Colonic mucosa (tissue), 4 donors: Measurements from ENCODE around the gene KIAA0825. TPM values are rescaled to one million over a fixed set of nuclear protein-coding genes. Genes with fewer than 3 reads are reported as not detected.

ENCODE experiments used
- DNase-seq: peaks from one replicate; pipeline ENCODE4 v3.0.0-alpha.2; 2020
- H3K27ac ChIP-seq: fragments of 200-600 bp; one replicate; pipeline ENCODE4 v1.8.0; 2021
- H3K27me3 ChIP-seq: fragments of 200-600 bp; one replicate; pipeline ENCODE4 v1.8.0; 2021
- H3K36me3 ChIP-seq: fragments of 200-600 bp; one replicate; pipeline ENCODE4 v1.8.0; 2021
- H3K4me1 ChIP-seq: fragments of 200-600 bp; one replicate; pipeline ENCODE4 v1.8.0; 2021; ENCODE audit warnings: mild to moderate bottlenecking
- H3K4me3 ChIP-seq: fragments of 200-600 bp; one replicate; pipeline ENCODE4 v1.8.0; 2021
- H3K9ac ChIP-seq, 2 donors: one replicate each; pipeline ENCODE4 v1.7.0; 2013; ENCODE audit warnings: control low read depth in 2 of 2, low read depth in 2 of 2, low read length in 2 of 2
- H3K9me3 ChIP-seq: fragments of 200-600 bp; one replicate; pipeline ENCODE4 v1.8.0; 2021
- intact Hi-C: fragments of 100-400 bp; cut with DNase I; formaldehyde crosslinking; loops from one replicate; pipeline ENCODE4 v1.14.1; 2022
- total RNA-seq, 2 donors: library from RNA; stranded (reverse); fragmentation: NEBNext Ultra II Directional in 1 of 2; extraction: Animal tissue kit (Norgen Biotek cat#: 25700) in 1 of 2; gene quantifications; one replicate each; pipeline ENCODE4 v1.2.1, GENCODE V29; 2021
- TF ChIP-seq, protein P1 (sequence below): fragments of 200-600 bp; IDR thresholded peaks from one replicate; pipeline ENCODE4 v1.8.0; 2022; ENCODE audit warnings: antibody characterized with exemption, mild to moderate bottlenecking
- donor health status: healthy.
- donor health status: DM: no; HTN: no; CAD: no.
- donor health status: DM: no; HTN: no; CAD: no.

Gene KIAA0825
- total RNA-seq, 2 donors from 2014 or later: 1.1 to 1.5 TPM

DNA sequence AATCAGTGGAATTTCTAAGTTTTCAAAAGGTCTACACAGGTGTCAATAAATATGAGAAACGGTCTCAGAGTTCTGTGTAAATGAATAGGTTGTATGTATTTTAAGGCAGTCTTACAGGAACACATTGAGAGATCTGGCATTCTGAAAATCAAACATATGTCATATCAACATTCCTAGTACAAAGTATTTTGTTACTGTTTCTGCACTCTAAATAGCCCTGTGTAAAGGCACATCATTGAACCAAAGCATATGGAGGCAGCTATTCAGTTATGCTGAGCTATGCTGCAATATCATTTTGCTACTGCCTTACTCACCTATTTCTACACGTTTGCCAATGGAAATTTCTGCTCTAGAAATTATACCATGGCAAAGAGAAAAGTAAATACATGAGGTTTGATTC, 379.1 kb downstream of the KIAA0825 start:
- Histone ChIP-seq H3K9me3 (no peaks in the 10 kb centered on the region), H3K27ac (no peak overlapping the region), H3K4me3 (no peak overlapping the region), H3K9ac (no peak overlapping the region), H3K4me1 (no peaks in the 10 kb centered on the region), H3K27me3 (no peaks in the 10 kb centered on the region), H3K36me3 (no peaks in the 10 kb centered on the region)
- TF ChIP-seq, protein P1, sequence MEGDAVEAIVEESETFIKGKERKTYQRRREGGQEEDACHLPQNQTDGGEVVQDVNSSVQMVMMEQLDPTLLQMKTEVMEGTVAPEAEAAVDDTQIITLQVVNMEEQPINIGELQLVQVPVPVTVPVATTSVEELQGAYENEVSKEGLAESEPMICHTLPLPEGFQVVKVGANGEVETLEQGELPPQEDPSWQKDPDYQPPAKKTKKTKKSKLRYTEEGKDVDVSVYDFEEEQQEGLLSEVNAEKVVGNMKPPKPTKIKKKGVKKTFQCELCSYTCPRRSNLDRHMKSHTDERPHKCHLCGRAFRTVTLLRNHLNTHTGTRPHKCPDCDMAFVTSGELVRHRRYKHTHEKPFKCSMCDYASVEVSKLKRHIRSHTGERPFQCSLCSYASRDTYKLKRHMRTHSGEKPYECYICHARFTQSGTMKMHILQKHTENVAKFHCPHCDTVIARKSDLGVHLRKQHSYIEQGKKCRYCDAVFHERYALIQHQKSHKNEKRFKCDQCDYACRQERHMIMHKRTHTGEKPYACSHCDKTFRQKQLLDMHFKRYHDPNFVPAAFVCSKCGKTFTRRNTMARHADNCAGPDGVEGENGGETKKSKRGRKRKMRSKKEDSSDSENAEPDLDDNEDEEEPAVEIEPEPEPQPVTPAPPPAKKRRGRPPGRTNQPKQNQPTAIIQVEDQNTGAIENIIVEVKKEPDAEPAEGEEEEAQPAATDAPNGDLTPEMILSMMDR: no peak
- intact Hi-C loops: no loop called here
- DNase-seq: no peak

DNA sequence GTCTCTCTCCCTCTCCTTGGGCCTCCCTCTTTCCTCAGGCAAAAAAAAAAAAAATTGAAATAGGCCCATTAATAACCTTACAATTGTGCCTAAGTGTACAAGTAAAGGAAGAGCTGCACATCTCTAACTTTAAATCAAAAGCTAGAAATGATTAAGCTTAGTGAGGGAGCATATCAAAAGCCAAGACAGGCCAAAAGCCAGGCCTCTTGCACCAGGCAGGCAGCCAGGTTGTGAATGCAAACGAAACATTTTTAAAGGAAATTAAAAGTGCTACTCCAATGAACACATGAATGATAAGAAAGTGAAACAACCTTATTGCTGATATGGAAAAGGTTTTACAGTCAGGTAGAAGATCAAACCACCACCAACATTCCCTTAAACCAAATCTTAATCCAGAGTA, 383.4 kb downstream of the KIAA0825 start:
- Histone ChIP-seq H3K4me1 (no peaks in the 10 kb centered on the region), H3K9me3 (no peaks in the 10 kb centered on the region), H3K27me3 (no peaks in the 10 kb centered on the region), H3K9ac (no peak overlapping the region), H3K36me3 (no peaks in the 10 kb centered on the region), H3K27ac (no peak overlapping the region), H3K4me3 (no peak overlapping the region)
- no peak for DNase-seq
- intact Hi-C loops: no loop called here
- TF ChIP-seq, protein P1: no peak

DNA sequence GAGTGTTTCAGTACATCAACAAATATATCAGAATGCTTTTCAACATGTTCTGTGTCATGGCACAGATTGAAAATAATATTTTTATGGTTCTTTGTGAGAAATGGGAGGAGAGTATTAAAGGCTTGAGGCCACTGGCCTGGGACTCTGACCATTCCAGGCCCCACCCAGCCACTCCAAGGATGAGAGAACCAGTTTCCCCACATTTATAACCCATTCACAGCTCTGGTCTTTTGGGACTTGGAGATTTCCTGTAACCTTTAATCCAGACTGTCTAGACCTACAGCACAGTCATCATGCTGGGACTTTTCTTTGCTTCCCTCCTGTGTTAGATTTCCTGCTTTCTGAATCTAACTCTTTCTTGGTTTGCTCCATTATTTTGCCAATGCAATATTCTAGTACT, 389.6 kb downstream of the KIAA0825 start:
- no peak overlapping the region for H3K27ac ChIP-seq
- H3K9me3 ChIP-seq: no peaks in the 10 kb centered on the region
- no peak overlapping the region for H3K9ac ChIP-seq

DNA sequence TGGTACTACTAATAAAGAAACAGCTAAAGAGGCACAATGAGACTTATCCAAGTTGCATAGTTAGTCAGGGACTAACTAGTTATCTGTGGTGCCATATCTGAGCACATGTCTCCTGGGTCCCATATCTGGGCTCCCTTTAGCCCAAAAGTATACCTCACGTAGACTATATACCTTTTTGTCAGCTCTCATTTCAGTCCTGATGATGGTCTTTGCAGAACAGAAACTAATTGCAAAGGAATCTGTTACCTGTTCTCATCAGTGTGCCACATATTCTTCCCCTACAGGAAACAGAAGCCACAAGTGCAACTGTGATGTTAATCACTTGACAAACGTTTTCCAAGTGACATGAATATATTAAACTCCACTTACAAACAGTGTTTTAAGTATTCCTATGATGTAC, 395.2 kb downstream of the KIAA0825 start:
- intact Hi-C loops: no loop called here
- no peaks in the 10 kb centered on the region for H3K9me3 ChIP-seq
- H3K36me3 ChIP-seq: no peaks in the 10 kb centered on the region
- TF ChIP-seq, protein P1: no peak
- H3K4me1 ChIP-seq: no peaks in the 10 kb centered on the region
- no peak overlapping the region for H3K4me3 ChIP-seq
- H3K9ac ChIP-seq: no peak overlapping the region
- no peaks in the 10 kb centered on the region for H3K27me3 ChIP-seq
- no peak overlapping the region for H3K27ac ChIP-seq
- DNase-seq: no peak

More for the DNA sequence above, 389.6 kb downstream of the KIAA0825 start:
- intact Hi-C loops: no loop called here
- Histone ChIP-seq H3K4me1 (no peaks in the 10 kb centered on the region), H3K36me3 (no peaks in the 10 kb centered on the region), H3K4me3 (no peak overlapping the region), H3K27me3 (no peaks in the 10 kb centered on the region)
- TF ChIP-seq, protein P1: no peak
- no peak for DNase-seq

DNA sequence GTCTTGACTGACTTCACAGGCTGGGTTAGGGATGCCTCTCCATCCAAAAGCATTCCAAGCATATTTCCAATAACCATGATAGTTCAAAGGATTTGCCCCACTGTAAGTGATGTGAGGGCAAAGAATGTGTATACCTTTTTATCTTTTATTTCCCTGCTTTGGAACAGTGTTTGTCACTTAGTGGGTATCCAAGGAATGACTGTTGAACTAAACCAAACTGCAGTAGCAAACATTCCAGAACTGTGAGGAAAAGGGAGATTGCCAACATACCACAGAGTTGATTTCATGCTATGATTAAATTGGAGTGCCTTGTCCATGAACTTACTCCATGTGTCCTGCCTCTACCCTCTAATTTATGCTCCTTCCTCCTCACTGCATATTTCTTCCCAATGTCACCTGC, 400.0 kb downstream of the KIAA0825 start:
- no peaks in the 10 kb centered on the region for H3K9me3 ChIP-seq
- TF ChIP-seq, protein P1: no peak
- no peak overlapping the region for H3K27ac ChIP-seq
- H3K9ac ChIP-seq: no peak overlapping the region
- no peak overlapping the region for H3K4me3 ChIP-seq
- DNase-seq: no peak
- no peaks in the 10 kb centered on the region for H3K36me3 ChIP-seq
- no peaks in the 10 kb centered on the region for H3K27me3 ChIP-seq
- intact Hi-C loops: no loop called here
- no peaks in the 10 kb centered on the region for H3K4me1 ChIP-seq

DNA sequence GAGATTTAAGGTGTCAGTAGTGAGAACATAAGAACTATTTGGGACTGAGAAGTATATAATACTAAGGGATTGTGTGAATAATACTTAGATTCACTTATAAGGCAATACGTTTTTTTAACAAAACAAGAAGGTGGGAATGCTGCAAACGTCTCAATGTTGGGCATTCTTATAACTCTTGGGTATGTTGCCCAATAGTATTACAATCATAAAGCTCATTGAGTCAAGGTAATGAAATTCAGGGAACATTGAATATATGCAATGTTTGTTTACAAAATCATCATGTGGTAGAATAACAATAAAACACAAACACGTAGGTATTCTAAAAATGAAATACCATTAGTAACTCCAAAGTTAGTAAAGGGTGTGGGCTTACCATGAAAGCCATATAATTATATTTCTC, 400.7 kb downstream of the KIAA0825 start:
- TF ChIP-seq, protein P1: no peak
- intact Hi-C loops: no loop called here
- Histone ChIP-seq H3K36me3 (no peaks in the 10 kb centered on the region), H3K27me3 (no peaks in the 10 kb centered on the region), H3K9ac (no peak overlapping the region), H3K4me3 (no peak overlapping the region), H3K4me1 (no peaks in the 10 kb centered on the region), H3K27ac (no peak overlapping the region), H3K9me3 (no peaks in the 10 kb centered on the region)
- DNase-seq: no peak
